Measurements from ENCODE around the gene IRAK3.

The IRAK3 gene

DNA sequence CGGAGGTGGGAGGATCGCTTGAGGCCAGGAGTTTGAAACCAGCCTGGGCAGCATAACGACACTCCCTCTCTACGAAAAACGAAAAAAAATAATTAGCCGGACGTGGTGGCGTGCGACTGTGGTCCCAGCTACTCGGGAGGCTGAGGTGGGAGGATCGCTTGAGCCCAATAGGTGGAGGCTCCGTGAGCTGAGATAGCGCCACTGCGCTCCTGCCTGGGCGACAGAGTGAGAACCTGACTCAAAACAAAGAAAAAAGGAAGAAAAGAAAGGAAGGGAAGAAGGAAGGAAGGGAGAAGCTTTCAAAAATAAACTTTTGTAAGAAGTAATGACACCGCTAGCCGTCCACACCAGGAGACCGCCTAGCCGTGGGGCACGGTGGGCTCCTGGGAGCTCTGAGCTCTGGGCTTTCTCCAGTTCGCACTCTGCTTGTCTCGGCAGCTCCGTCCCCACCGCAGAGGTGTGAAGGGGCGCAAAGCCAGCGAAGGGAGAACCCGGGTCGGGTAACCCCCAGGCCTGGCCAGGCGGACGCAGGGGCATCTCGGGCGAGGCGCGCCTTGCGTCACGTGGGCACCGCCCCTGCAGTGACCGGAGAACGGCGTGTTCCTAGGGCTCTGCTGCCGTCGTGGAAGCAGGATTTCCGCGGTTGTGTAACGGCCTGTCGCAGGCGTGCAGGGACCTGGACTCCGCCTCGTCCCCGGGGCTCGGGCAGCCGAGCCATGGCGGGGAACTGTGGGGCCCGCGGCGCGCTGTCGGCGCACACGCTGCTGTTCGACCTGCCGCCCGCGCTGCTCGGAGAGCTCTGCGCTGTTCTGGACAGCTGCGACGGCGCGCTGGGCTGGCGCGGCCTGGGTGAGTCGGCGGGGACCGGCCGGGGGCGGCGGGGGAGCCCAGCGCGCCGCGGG is at the start of gene IRAK3:
Gene IRAK3, plus strand, starts transcription at position 631 of the 902 bp plus-strand sequence. Its CDS starts 86 bp downstream, at position 717.
- no peak for DNase-seq (ENCODE audit: low read depth)

GRCh38 chr12:66139328-66139727 is 49.7 kb upstream of the IRAK3 start:
- no peak for DNase-seq (ENCODE audit: low read depth)

DNA sequence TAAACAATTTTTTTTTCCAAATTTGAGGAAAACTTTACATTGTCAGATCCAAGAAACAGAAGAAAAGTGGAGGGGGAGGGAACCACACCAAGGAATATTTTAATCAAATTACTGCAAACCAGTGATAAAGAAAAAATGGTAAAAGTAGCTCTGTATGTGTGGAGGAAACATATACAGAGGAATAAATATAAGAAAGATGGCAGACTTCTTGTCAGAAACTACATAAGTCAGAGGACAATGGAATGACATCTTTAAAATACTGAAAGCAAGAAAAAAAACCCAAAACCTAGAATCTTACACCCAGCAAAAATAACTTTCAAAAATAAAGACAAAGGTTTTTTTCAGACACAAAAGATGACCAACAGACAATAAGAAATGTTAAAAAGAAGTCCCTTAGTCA is 48.3 kb upstream of the IRAK3 start:
- DNase-seq (ENCODE audit: low read depth): no peak

- no peak for DNase-seq (ENCODE audit: low read depth)
Measured at GRCh38 chr12:66141299-66141698, 47.7 kb upstream of the IRAK3 start.

GRCh38 chr12:66142826-66143225 is 46.2 kb upstream of the IRAK3 start:
- no peak for DNase-seq (ENCODE audit: low read depth)

GRCh38 chr12:66143868-66144267 is 45.1 kb upstream of the IRAK3 start:
- no peak for DNase-seq (ENCODE audit: low read depth)

GRCh38 chr12:66144791-66145754 is 43.9 kb upstream of the IRAK3 start:
- no peak for DNase-seq (ENCODE audit: low read depth)

GRCh38 chr12:66149702-66150398 is 39.2 kb upstream of the IRAK3 start:
- DNase-seq (ENCODE audit: low read depth): no peak

DNA sequence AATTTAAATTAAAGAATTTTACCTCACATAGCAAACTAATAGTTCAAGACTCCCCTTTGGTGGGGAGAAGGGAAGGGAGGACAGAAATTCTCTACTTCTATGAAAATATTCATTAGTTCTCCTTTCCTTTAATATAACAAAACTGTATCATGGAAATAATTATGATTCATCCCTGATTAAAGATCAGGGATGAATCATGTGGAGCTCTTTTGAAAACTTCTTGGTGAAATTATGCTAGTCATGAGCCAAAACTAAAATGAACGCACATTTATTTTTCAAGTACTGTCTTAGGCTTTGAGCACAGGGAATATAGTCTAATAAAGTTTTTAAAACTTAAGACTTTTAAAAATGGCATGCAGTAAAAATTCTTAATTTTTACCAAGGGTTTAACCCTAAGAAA is 36.3 kb upstream of the IRAK3 start:
- DNase-seq (ENCODE audit: low read depth): no peak

DNA sequence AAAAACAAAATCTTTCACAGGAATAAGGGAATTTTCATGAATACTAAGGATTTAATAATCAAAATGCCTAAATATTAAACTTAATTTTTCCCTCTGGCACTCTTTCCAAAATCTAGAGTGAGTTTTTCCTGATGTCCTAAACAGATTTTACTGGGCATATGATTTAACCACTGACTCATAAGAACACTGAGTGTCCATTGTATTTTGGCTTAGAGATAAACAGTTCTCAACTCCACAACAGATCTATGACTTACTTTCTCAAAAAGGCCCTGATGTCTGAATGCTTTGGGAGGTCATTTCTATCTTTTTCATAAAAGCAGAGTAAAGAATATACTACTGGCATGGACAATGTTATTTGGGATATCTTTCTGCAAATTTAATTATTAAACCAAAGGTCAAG is 34.2 kb upstream of the IRAK3 start:
- no peak for DNase-seq (ENCODE audit: low read depth)

GRCh38 chr12:66156654-66157053 is 32.4 kb upstream of the IRAK3 start:
- no peak for DNase-seq (ENCODE audit: low read depth)

GRCh38 chr12:66159123-66159522 is 29.9 kb upstream of the IRAK3 start:
- no peak for DNase-seq (ENCODE audit: low read depth)

- no peak for DNase-seq (ENCODE audit: low read depth)
Measured at GRCh38 chr12:66160704-66161103, 28.3 kb upstream of the IRAK3 start.

- no peak for DNase-seq (ENCODE audit: low read depth)
Measured at GRCh38 chr12:66162701-66163100, 26.3 kb upstream of the IRAK3 start.

GRCh38 chr12:66163289-66163688 is 25.7 kb upstream of the IRAK3 start:
- DNase-seq (ENCODE audit: low read depth): no peak

DNA sequence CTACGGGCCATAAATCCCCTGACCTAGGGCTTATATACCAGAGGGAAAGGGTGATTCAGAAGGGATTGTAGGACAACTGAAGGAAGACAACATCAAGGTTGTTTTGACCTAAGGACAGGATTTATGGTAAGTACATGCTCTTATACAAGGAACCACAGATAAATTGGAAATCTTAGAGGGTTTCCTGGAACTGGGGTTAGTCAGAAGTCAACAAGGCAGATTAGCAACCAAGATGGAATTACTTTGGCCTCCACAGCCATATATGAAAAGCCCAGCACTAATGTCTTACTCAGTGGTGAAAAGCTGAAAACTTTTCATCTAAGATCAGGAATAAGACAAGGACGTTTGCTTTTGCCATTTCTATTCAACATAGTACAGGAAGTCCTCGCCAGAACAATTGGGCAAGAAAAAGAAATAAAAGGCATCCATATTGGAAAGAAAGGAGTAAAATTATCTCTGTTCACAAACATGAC is 24.6 kb upstream of the IRAK3 start:
- DNase-seq (ENCODE audit: low read depth): no peak

DNA sequence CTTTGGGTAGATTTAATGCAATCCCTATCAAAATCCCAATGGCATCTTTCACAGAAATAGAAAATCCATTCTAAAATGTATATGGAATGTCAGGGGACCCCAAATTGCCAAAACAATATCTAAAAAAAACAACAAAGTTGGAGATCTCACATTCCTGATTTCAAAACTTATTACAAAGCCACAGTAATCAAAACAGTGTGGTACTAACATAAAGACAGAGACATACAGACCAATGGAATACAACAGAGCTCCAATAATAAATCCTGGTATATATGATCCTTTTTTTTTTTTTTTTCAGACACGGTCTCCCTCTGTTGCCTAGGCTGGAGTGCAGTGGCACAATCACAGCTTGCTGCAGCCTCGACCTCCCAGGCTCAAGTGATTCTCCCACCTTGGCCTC is 23.9 kb upstream of the IRAK3 start:
- DNase-seq (ENCODE audit: low read depth): no peak

DNA sequence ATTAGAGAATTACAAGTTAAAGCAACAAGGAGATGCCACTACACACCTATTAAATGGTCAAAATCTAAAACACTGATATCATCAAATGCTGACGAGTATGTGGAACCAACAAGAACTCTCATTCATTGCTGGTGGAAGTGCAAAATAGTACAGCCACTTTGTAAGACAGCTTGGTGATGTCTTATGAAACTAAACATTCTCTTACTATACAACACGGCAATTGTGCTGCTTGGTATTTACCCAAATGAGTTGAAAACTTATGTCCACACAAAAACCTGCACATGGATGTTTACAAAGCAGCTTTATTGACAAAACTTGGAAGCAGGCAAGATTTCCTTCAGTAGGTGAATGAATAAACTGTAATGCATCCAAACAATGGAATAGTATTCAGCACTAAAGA is 22.5 kb upstream of the IRAK3 start:
- no peak for DNase-seq (ENCODE audit: low read depth)

GRCh38 chr12:66168410-66168809 is 20.6 kb upstream of the IRAK3 start:
- no peak for DNase-seq (ENCODE audit: low read depth)

- peak; percentile 73 for DNase-seq (ENCODE audit: low read depth)
Measured at GRCh38 chr12:66169221-66170170, 19.5 kb upstream of the IRAK3 start, which contains the start of gene TMBIM4. TMBIM4 (minus strand) TSS chr12:66169996; CDS start chr12:66169951, 45 bp downstream.

GRCh38 chr12:66170606-66171005 is 18.4 kb upstream of the IRAK3 start:
- no peak for DNase-seq (ENCODE audit: low read depth)

Measured in stimulated activated CD4-positive, alpha-beta T cell treated with anti-CD3 and anti-CD28 coated beads, Interleukin-2, amount 100 ng/mL, for 4 hours (primary cell).